H1 (cell line): ENCODE measurements around the gene NUB1. TPM values are rescaled to one million over a fixed set of nuclear protein-coding genes. Genes with fewer than 3 reads are reported as not detected.

Experiments used
- CTCF ChIA-PET: fragments of 300-600 bp; sonication (Branson Sonifier 250); formaldehyde crosslinking; loops from one replicate; lab custom pipeline; 2021; ENCODE audit not compliant: partially characterized antibody; lab: Charles Lee
- POLR2A ChIA-PET: fragments of 300-600 bp; sonication (Branson Sonifier 250); formaldehyde crosslinking; loops from one replicate; lab custom pipeline; 2021; ENCODE audit warnings: inconsistent platforms; ENCODE audit not compliant: partially characterized antibody; lab: Charles Lee
- DNase-seq, 2 experiments: peaks; one replicate each; pipeline versions ENCODE4 v3.0.0 to v3.0.0-alpha.2; 2010 to 2022; ENCODE audit warnings: low spot score in 2 of 2, low read depth in 1 of 2, mixed read lengths in 1 of 2
- FAIRE-seq: peaks from 2 replicates; lab custom pipeline; 2011; peaks lifted over from hg19 to GRCh38; lab: Jason Lieb, UNC
- H2AFZ ChIP-seq: 2 replicates; pipeline ENCODE4 v1.8.1; 2012; ENCODE audit warnings: low read length, inconsistent platforms
- H2AK5ac ChIP-seq: 2 replicates; pipeline ENCODE4 v1.6.1; 2013; ENCODE audit warnings: low read depth, low read length
- H2BK120ac ChIP-seq: replicated peaks from 2 replicates; pipeline ENCODE3; 2013; ENCODE audit warnings: low read depth, low read length, inconsistent platforms
- H2BK12ac ChIP-seq: 2 replicates; pipeline ENCODE4 v1.6.1; 2013; ENCODE audit warnings: low read depth, low read length
- H2BK15ac ChIP-seq: 2 replicates; pipeline ENCODE4 v1.6.1; 2013; ENCODE audit warnings: low read length
- H2BK20ac ChIP-seq: 2 replicates; pipeline ENCODE4 v1.6.1; 2013; ENCODE audit warnings: low read length
- H2BK5ac ChIP-seq: 2 replicates; pipeline ENCODE4 v1.6.1; 2013; ENCODE audit warnings: low read depth, low read length
- H3K14ac ChIP-seq: 2 replicates; pipeline ENCODE4 v1.6.1; 2013; ENCODE audit warnings: inconsistent platforms; ENCODE audit not compliant: insufficient read length
- H3K18ac ChIP-seq: 2 replicates; pipeline ENCODE4 v1.6.1; 2013; ENCODE audit warnings: low read length; ENCODE audit errors: extremely low read depth
- H3K23ac ChIP-seq: 2 replicates; pipeline ENCODE4 v1.6.1; 2013; ENCODE audit warnings: inconsistent platforms; ENCODE audit not compliant: insufficient read length
- H3K23me2 ChIP-seq: 2 replicates; pipeline ENCODE4 v1.6.1; 2013; ENCODE audit warnings: low read depth, low read length
- H3K27ac ChIP-seq: 2 replicates; pipeline ENCODE4 v1.6.1; 2011; ENCODE audit warnings: low read depth, low read length, inconsistent platforms
- H3K27me3 ChIP-seq, 4 experiments: replicated peaks in 1 of 4; 1 replicate in 1 of 4; 2 replicates in 3 of 4; pipeline versions ENCODE4 v1.6.1 to v1.8.1; 2011 to 2013; ENCODE audit warnings: low read length in 3 of 4, mild to moderate bottlenecking in 3 of 4, inconsistent platforms in 2 of 4, mixed read lengths in 2 of 4, moderate library complexity in 1 of 4; ENCODE audit not compliant: control insufficient read depth in 3 of 4, insufficient read depth in 3 of 4; ENCODE audit errors: extremely low read depth in 1 of 4
- H3K36me3 ChIP-seq, 4 experiments: 2 replicates each; pipeline versions ENCODE4 v1.6.1 to v1.8.1; 2011 to 2013; ENCODE audit warnings: mild to moderate bottlenecking in 4 of 4, low read length in 3 of 4, moderate library complexity in 2 of 4, control low read depth in 1 of 4, inconsistent platforms in 1 of 4; ENCODE audit not compliant: insufficient read depth in 4 of 4, control insufficient read depth in 2 of 4
- H3K4ac ChIP-seq: replicated peaks from 2 replicates; pipeline ENCODE3; 2013; ENCODE audit warnings: low read length, low read depth, mixed read lengths, inconsistent platforms; ENCODE audit not compliant: insufficient read length
- H3K4me1 ChIP-seq, 4 experiments: replicated peaks in 1 of 4; 1 replicate in 1 of 4; 2 replicates in 3 of 4; pipeline versions ENCODE4 v1.6.1 to v1.8.1; 2011 to 2013; ENCODE audit warnings: low read length in 3 of 4, inconsistent platforms in 2 of 4, mixed read lengths in 1 of 4; ENCODE audit not compliant: insufficient read depth in 4 of 4, control insufficient read depth in 3 of 4
- H3K4me2 ChIP-seq, 2 experiments: 2 replicates each; pipeline versions ENCODE4 v1.6.1 to v1.8.1; 2011 to 2013; ENCODE audit warnings: low read depth in 2 of 2, low read length in 2 of 2, control low read depth in 1 of 2, inconsistent platforms in 1 of 2, mild to moderate bottlenecking in 1 of 2; ENCODE audit not compliant: insufficient read depth in 1 of 2
- H3K4me3 ChIP-seq, 4 experiments: fragments of 200-600, 300-600 bp in 1 of 4; sonication (generic), shearing (Covaris generic), sonication (Bioruptor Twin) in 1 of 4; 2 replicates each; pipeline versions ENCODE4 v1.5.1 to v1.8.1; 2011 to 2016; ENCODE audit warnings: low read length in 4 of 4, low read depth in 3 of 4, control low read depth in 2 of 4, inconsistent platforms in 2 of 4, mild to moderate bottlenecking in 2 of 4, mixed read lengths in 1 of 4, moderate library complexity in 1 of 4; ENCODE audit not compliant: insufficient read depth in 2 of 4; ENCODE audit errors: extremely low read depth in 1 of 4
- H3K56ac ChIP-seq: replicated peaks from 2 replicates; pipeline ENCODE3; 2013; ENCODE audit warnings: low read depth, mild to moderate bottlenecking, mixed read lengths, low read length, inconsistent platforms; ENCODE audit not compliant: insufficient read length
- H3K79me1 ChIP-seq: 2 replicates; pipeline ENCODE4 v1.6.1; 2013; ENCODE audit warnings: low read depth, low read length, control low read depth
- H3K79me2 ChIP-seq, 2 experiments: 2 replicates each; pipeline versions ENCODE4 v1.6.1 to v1.8.1; 2012 to 2013; ENCODE audit warnings: low read length in 2 of 2, mild to moderate bottlenecking in 2 of 2, inconsistent platforms in 1 of 2; ENCODE audit not compliant: insufficient read depth in 2 of 2, control insufficient read depth in 1 of 2
- H3K9ac ChIP-seq, 4 experiments: replicated peaks in 1 of 4; 1 replicate in 1 of 4; 2 replicates in 3 of 4; pipeline versions ENCODE4 v1.6.1 to v1.8.1; 2011 to 2013; ENCODE audit warnings: low read depth in 3 of 4, low read length in 3 of 4, control low read depth in 2 of 4, mild to moderate bottlenecking in 2 of 4, moderate library complexity in 2 of 4, inconsistent platforms in 1 of 4; ENCODE audit errors: extremely low read depth in 1 of 4
- H3K9me3 ChIP-seq, 2 experiments: 2 replicates each; pipeline versions ENCODE4 v1.6.1 to v1.8.1; 2012 to 2013; ENCODE audit warnings: mild to moderate bottlenecking in 2 of 2, moderate library complexity in 2 of 2, control low read depth in 1 of 2, inconsistent platforms in 1 of 2, low read depth in 1 of 2, low read length in 1 of 2, mixed read lengths in 1 of 2; ENCODE audit not compliant: insufficient read depth in 2 of 2
- H4K20me1 ChIP-seq, 2 experiments: replicated peaks in 1 of 2; 2 replicates each; pipeline versions ENCODE3 to v1.8.1; 2011 to 2013; ENCODE audit warnings: inconsistent platforms in 2 of 2, low read length in 2 of 2, mild to moderate bottlenecking in 1 of 2; ENCODE audit not compliant: insufficient read depth in 2 of 2, control insufficient read depth in 1 of 2
- H4K5ac ChIP-seq: 2 replicates; pipeline ENCODE4 v1.6.1; 2013; ENCODE audit warnings: low read length, low read depth, mixed read lengths, inconsistent platforms; ENCODE audit not compliant: insufficient read length
- H4K8ac ChIP-seq: 2 replicates; pipeline ENCODE4 v1.8.0; 2013; ENCODE audit warnings: mild to moderate bottlenecking, moderate library complexity, low read length, inconsistent platforms; ENCODE audit not compliant: insufficient read depth; ENCODE audit errors: extremely low read depth
- H4K91ac ChIP-seq: replicated peaks from 2 replicates; pipeline ENCODE3; 2013; ENCODE audit warnings: low read length, mixed read lengths, inconsistent platforms; ENCODE audit not compliant: insufficient read length
- CHD1 ChIP-seq: IDR thresholded peaks from 2 replicates; pipeline ENCODE4 v1.6.1; 2012; ENCODE audit warnings: low read depth, low read length, improper control_type of control experiment
- WGBS, 2 experiments: shearing (Covaris generic) in 1 of 2; methylation state at CpG; one replicate each; pipeline versions ENCODE4 v1.1.6 to v1.1.7; 2013 to 2015; ENCODE audit warnings: low lambda C conversion rate in 2 of 2, mixed read lengths in 2 of 2, inconsistent platforms in 1 of 2, low coverage in 1 of 2, missing lambda C conversion rate in 1 of 2; ENCODE audit not compliant: insufficient replicate concordance in 2 of 2, insufficient coverage in 1 of 2, insufficient read length in 1 of 2; ENCODE audit errors: extremely low coverage in 1 of 2, missing lambda C conversion rate in 1 of 2; 5-methylcytosine and 5-hydroxymethylcytosine counted together
- polyA plus RNA-seq, 7 experiments: library from polyadenylated mRNA; depleted of rRNA in 3 of 7; stranded (reverse) in 5 of 7; unstranded in 2 of 7; fragments of >200 nt in 5 of 7; fragments of 200-250 nt in 2 of 7; gene quantifications; 1 replicate in 5 of 7; 2 replicates in 1 of 7; 4 replicates in 1 of 7; pipeline versions ENCODE4 v1.2.1 to v1.2.3, GENCODE V29; 2011 to 2013; ENCODE audit warnings: missing spikeins in 2 of 7, mixed read lengths in 2 of 7
- total RNA-seq: library from RNA; stranded (reverse); fragmentation: NEBNext Ultra II Directional; extraction: Animal tissue kit (Norgen Biotek cat#: 25700); gene quantifications from 2 replicates; pipeline ENCODE4 v1.2.1, GENCODE V29; 2021

Gene NUB1
- total and polyA plus RNA-seq, 2 of the 8 experiments (the other 6 are each of a cell fraction or from before 2014, with no cell fraction given) = 22.1 to 43.5 TPM

DNA sequence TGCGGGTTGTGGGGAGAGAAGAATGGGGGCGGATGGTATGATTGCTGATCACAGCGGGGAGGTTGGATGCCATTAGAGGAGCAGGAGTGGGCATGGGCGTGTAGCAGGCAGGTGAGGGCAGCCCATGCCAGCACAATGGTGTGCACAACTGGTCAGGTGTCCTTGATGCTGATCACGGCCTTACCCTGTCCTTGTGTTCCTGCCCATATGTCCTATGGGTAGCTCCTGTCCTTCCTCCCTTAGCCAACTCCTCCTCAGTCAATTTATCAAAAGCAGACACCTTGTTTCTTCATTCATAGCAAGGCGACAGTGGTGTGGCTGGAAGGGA lies 37.5 kb downstream of the NUB1 start:
- H3K79me2 ChIP-seq = no peaks in the 10 kb centered on the region
- no peak overlapping the region for H4K91ac ChIP-seq
- no peak overlapping the region for H2BK120ac ChIP-seq
- no peak overlapping the region for H3K14ac ChIP-seq
- H4K20me1 ChIP-seq = peaks cover 0 to 2% of the 10 kb centered on the region in 2 experiments
- H3K9me3 ChIP-seq = no peaks in the 10 kb centered on the region
- no peak for DNase-seq
- H3K56ac ChIP-seq = no peak overlapping the region
- whole genome bisulfite sequencing, 2 experiments = 81% methylated on average over 6 of the region's 6 CpGs; no CpG with 5 or more reads in 1 of the 2 experiments
- H3K9ac ChIP-seq = no peak overlapping the region
- ChIA-PET POLR2A (interaction anchor here (0.8 kb wide), 1 partner anchor 62 kb away, joined by 3 read pairs; no protein-coding TSS in a partner anchor), CTCF (interaction anchor here (0.6 to 16.9 kb wide), 9 partner anchors 11 to 407 kb away, joined by 3 to 185 read pairs (median 4); no protein-coding TSS in a partner anchor)
- no peak overlapping the region for H3K4me2 ChIP-seq
- H3K4me3 ChIP-seq = no peak overlapping the region
- no peak for FAIRE-seq
- H2BK12ac ChIP-seq = no peak overlapping the region
- no peak overlapping the region for H3K4ac ChIP-seq
- H3K27me3 ChIP-seq = peaks cover 8 to 22% (median 21%) of the 10 kb centered on the region in 4 experiments
- peaks cover 0 to 15% (median 2%) of the 10 kb centered on the region in 4 experiments; a peak in 4 of 8 replicates for H3K36me3 ChIP-seq
- H3K23me2 ChIP-seq = peaks cover 14% of the 10 kb centered on the region; the same call in 1 of the 2 replicates
- H3K18ac ChIP-seq = no peak overlapping the region
- no peak overlapping the region for H3K27ac ChIP-seq
- H2AK5ac ChIP-seq = no peak overlapping the region
- H3K4me1 ChIP-seq = peaks cover 0 to 30% (median 8%) of the 10 kb centered on the region in 4 experiments; a peak in 6 of 7 replicates
- no peak overlapping the region for H2AFZ ChIP-seq
- H2BK5ac ChIP-seq = no peak overlapping the region
- H2BK20ac ChIP-seq = no peak overlapping the region
- 0 out of 2 replicates have a peak overlapping the region, but pooled peaks have one; percentile 10 for H2BK15ac ChIP-seq
- no peak overlapping the region for H3K23ac ChIP-seq
- no peaks in the 10 kb centered on the region for H3K79me1 ChIP-seq
- H4K8ac ChIP-seq = no peak overlapping the region
- no peak overlapping the region for H4K5ac ChIP-seq
- TF ChIP-seq CHD1 = no peak
